Ecto neural progenitor cell (in vitro differentiated cells): Measurements from ENCODE around the gene C11orf24.
"Not testable (repeated sequence)": the region's sequence is repeated elsewhere in the genome, so short reads cannot be mapped to it uniquely, and the experiment has no call there.

Experiments
- DNase-seq: peaks from one replicate; pipeline ENCODE4 v3.0.0-alpha.2; 2018; ENCODE audit warnings: low spot score

The C11orf24 gene

GRCh38 chr11:68299517-68299879, 27.7 kb upstream of the C11orf24 start:
- not testable (repeated sequence) for DNase-seq

- no peak for DNase-seq
These were observed 27.1 kb upstream of the C11orf24 start for GRCh38 chr11:68298659-68299516.

- peak; percentile 90 for DNase-seq
These were observed 26.3 kb upstream of the C11orf24 start for GRCh38 chr11:68297812-68298658.

DNA sequence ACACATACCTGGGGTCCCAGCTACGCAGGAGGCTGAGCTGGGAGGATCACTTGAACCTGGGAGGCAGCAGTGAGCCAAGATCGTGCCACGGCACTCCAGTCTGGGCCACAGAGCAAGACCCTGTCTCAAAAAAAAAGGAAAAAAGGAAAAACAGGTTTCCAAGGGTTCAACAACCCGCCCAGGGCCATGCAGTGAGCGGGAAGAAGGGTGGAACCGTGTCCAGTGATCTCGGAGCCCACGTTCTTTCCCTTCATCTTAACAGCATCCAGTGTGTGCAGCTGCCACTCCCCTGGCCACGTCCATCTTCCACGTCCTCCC, 25.7 kb upstream of the C11orf24 start:
- no peak for DNase-seq

- no peak for DNase-seq
These were observed 25.2 kb upstream of the C11orf24 start for GRCh38 chr11:68297052-68297378.

- DNase-seq, result no peak
These were observed 24.7 kb upstream of the C11orf24 start for GRCh38 chr11:68296344-68297051.

DNA sequence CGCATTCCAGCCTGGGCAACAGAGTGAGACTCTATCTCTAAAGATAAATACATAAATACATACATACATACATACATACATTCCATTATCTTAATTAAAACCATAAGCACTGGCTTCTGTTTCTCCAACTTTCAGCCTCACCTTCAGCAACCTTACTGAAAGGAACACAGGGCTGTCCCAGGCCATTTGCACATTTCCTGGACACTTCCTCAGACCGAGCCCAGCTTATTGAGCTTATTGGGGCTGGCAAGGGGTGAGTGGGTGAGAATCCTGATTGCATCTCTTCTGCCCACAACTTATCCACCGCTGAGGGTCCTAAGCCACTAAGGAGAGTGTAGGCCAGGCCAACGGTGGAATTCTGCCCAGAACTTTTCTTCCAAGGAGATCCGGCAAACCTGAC, 24.2 kb upstream of the C11orf24 start:
- DNase-seq, result no peak

DNA sequence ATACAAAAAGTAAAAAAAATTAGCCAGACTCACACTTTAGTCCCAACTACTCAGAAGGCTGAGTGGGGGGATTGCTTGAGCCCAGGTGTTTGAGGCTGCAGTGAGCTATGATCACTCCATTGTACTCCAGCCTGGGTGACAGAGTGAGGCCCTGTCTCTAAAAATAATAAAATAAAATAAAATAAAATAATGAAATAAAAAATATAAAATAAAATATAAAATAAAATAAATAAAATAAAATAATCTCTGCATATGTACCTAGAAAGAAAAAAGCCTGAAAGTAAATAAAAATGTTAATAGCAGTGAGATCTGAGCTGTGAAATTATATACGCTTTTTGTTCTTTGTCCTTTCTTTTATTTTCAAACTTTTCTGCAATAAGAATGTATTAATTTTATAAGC, 23.5 kb upstream of the C11orf24 start:
- DNase-seq, result no peak

- DNase-seq, result no peak
These were observed 21.9 kb upstream of the C11orf24 start for GRCh38 chr11:68293708-68294107.

DNA sequence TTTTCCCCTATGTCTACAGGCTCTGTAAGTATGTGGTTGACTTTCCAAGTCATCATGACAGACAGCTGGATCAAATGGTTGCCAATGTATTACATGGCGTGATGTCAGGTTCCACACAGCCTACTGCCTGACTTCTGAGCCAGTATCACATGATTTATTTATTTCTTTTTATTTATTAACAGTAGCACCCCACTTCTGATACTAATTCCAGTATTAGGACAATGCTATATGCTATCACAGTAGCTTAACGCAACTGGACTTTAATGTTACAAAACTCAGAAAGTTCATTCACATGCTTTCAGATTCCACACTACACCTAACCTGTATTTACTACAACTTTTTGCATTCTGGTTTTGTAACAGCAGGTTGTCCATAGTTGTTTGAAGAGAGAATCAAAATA, 17.7 kb upstream of the C11orf24 start:
- no peak for DNase-seq

DNA sequence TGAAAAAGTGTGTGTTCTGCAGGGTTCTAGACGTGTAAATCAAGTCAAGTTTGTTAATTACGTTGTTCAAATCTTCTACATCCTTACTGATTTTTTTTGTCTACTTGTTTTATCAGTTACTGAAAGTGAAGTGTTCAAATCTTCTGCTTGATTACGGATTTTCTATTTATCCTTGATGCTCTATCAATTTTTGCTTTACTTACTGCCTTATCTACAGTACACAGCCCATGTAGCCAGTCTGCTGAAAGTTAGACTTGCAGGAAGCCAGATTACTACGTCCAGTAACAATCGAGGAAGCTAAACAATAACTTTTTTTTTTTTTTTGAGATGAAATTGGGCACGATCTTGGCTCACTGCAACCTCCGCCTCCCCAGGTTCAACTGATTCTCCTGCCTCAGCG, 15.6 kb upstream of the C11orf24 start:
- DNase-seq, result no peak

GRCh38 chr11:68284588-68284987, 12.8 kb upstream of the C11orf24 start:
- not testable (repeated sequence) for DNase-seq

GRCh38 chr11:68282861-68283230, 11.1 kb upstream of the C11orf24 start:
- no peak for DNase-seq

GRCh38 chr11:68282141-68282860, 10.5 kb upstream of the C11orf24 start:
- no peak for DNase-seq

GRCh38 chr11:68279676-68280075, 7.9 kb upstream of the C11orf24 start:
- DNase-seq, result no peak

DNA sequence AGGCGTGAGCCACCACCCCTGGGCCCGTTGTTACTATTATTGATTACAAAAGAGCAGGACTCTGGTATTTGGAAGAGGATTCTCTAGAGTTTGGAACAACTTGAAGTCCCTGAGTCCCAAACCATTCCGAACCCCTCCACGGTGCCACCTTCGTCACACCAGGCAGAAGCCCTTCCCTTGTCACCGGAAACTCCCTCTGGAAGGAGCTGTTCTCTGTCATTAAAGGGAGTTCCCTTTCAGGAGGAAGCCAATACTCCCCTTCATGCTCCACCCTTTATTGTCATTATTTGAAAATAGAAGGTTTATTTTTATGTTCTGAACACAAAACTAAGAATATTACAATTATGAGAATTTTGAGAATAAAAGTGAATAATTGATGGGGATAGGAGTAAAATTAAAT, 5.1 kb upstream of the C11orf24 start:
- DNase-seq, result no peak

- no peak for DNase-seq
These were observed 4.1 kb upstream of the C11orf24 start for GRCh38 chr11:68275721-68276507.

DNA sequence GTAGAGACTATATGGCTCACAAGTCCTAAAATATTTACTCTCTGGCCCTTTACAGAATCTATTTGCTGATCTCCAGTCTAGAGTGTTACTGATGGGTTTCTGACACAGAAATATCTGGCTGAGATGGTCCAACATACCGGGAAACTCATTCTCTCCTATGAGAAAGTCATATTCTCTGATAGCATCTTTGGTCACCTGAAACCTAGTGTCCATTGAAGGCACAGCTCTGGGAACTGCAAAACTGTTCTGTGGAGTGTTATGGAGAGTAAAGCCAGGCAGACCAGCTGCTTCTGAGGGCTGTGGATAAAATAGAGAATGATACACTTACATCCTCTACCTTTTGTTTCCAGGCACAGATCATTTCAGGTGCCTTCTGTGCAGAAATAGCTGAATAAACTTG, 2.5 kb upstream of the C11orf24 start:
- no peak for DNase-seq

- no peak for DNase-seq
These were observed 1.4 kb upstream of the C11orf24 start for GRCh38 chr11:68273026-68273738.

DNA sequence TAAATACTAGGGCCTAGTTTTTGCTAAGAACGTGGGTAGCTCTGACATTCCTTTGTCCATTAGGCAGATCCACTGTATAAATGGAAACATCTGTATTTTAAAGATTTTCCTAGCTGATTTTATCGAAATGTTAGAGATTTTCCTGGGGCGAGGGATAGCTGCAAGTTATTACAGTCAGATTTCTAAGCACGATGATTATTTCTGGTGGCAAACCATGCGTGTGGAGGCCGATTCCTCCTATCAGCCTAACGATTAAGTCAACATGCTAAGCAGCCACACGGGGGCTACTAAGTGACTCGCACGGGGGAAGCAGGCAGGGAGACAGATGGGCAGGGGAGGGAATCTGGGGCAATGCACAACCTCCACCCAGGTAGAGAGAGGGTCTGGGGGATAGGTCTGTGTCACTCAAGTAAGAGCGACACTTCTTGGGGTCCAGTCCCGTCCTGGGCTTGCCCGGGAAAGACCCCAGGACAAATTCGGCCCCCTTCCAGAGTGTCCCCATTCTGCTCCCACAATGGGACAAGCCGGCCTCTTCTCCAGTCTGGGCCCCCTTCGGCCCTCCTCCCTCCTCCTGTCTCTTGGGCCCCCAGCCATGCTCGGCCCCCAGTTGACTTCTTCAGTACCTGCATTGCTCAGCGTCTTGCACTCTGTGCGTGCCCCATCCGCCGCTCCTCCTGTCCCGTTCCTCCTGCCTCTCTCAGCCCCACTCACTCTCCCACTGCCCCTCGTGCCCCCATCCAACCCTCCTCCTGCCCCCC, 571 bp downstream of the C11orf24 start:
- DNase-seq, result peak; percentile 80
